Activated CD4-positive, alpha-beta T cell treated with anti-CD3 and anti-CD28 coated beads, Interleukin-10, Interleukin-2, amounts not matched to agents 100 ng/mL and 50 ng/mL, durations not matched to agents 16 hours and 8 hours (primary cell): ENCODE measurements around the gene ZNF543.
"Not testable (repeated sequence)": the region's sequence is repeated elsewhere in the genome, so short reads cannot be mapped to it uniquely, and the experiment has no call there.

Experiments
- DNase-seq: peaks from one replicate; pipeline ENCODE4 v3.0.0-alpha.2; 2020

Gene ZNF543

DNA sequence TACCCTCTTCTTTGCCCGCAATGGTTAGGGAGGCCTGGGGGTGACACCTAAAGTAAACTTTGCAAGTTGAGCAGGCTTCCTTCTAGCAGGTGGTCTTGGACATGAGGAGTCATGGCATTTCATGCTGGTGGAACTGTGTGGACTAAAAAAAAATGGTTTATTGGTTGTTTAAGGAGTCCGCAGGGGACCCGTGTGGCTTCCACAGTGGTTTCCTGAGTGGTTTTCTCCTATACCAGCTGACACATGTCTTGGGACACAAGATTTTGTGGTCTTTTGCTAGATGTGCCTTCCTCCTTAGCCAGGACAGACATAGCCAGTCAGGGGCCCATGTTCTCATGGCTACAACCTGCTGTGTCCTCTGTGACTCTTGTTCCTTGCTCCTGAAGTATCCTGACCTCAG, 1.5 kb downstream of the ZNF543 start:
- DNase-seq: no peak

DNA sequence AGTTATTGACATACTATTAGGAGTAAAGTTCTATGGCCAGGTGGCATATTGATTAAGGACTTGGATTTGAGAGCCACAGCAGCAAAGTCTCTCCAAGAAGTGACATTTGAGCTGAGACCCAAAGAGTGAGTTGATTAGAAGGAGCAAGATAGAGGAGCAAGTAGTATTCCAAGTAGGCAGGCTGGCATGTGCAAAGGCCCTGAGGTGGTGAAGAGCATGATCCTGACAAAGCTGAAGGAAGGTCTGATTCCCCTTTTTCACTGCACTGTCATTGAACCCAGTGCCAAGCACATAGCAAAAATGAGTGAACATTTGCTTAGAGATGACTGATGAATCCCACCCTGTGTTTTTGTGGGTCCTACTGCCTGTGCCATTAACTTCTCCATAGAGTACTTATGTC, 4.7 kb downstream of the ZNF543 start:
- no peak for DNase-seq

DNA sequence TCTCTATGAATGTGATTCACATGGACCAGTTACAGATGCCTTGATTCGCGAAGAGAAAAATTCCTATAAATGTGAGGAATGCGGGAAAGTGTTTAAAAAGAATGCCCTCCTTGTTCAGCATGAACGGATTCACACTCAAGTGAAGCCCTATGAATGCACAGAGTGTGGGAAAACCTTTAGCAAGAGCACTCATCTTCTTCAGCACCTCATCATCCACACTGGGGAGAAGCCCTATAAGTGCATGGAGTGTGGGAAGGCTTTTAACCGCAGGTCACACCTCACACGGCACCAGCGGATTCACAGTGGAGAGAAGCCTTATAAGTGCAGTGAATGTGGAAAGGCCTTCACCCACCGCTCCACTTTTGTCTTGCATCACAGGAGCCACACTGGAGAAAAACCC, 7.7 kb downstream of the ZNF543 start:
- DNase-seq: no peak

DNA sequence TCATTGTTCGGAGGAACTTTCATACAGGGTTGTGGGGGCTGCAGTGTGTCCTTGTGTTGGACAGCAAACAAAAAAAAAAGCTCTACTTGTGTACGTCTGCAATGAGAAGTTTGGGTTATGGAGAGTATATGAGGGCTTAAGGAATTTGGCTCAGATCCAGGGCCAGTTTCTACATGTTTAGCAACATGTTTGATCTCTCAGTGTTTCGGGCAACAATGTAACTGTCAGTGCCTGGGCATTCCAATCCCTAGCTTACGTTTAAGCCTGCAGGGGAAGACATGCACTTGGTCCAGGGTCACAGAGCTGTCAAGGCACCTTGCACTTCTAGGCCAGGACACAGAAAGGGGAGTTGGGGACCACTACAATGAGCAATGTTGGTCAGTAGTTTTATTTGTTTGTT, 13.9 kb downstream of the ZNF543 start:
- no peak for DNase-seq

DNA sequence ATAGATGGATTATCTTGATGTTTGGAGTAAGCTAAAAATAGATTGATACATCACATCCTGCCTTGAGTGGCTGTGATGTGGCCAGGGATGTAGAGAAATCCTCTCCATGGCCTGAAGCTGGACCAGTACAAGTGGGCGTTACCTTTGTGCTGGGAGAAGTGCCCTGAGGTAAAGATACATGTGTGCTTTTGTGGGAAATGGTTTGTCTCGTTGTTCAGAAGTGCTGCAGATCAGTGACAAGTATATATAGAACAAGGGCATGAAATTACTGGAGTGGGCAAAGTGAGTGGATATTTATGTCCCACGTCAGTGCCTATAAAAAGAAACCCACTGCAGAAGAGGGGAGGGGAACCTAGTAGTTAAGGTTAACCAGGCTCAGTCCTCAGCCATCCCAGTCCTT, 18.6 kb downstream of the ZNF543 start:
- no peak for DNase-seq

DNA sequence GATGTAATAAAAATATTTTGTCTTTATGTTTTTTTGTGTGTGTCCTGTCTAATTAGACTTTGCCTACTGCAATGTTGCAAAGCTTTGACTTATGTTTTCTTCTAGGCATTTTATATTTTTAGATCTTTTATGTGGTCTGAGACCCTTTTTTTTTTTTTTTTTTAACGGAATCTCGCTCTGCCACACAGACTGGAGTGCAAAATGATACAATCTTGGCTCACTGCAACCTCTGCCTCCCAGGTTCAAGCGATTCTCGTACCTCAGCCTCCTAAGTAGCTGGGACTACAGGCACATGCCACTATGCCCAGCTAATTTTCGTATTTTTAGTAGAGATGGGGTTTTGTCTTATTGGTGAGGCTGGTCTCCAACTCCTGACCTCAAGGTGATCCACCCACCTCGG, 22.3 kb downstream of the ZNF543 start:
- no peak for DNase-seq

DNA sequence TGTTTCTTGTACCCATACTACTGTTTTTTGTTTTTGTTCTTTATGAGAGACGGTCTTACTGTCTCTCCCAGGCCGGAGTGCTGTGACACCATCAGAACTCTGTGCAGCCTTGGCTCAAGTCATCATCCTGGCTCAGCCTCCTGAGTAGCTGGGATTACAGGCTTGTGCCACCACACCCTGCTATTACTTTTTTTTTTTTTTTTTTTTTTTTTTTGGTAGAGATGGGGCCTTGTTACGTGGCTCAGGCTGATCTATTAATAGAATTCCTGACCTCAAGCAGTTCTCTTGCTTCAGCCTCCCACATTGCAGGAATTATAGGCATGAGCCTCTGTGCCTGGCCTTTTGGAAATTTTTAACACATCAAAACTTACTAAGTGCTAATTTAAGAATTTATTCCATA, 27.9 kb downstream of the ZNF543 start:
- DNase-seq: no peak

DNA sequence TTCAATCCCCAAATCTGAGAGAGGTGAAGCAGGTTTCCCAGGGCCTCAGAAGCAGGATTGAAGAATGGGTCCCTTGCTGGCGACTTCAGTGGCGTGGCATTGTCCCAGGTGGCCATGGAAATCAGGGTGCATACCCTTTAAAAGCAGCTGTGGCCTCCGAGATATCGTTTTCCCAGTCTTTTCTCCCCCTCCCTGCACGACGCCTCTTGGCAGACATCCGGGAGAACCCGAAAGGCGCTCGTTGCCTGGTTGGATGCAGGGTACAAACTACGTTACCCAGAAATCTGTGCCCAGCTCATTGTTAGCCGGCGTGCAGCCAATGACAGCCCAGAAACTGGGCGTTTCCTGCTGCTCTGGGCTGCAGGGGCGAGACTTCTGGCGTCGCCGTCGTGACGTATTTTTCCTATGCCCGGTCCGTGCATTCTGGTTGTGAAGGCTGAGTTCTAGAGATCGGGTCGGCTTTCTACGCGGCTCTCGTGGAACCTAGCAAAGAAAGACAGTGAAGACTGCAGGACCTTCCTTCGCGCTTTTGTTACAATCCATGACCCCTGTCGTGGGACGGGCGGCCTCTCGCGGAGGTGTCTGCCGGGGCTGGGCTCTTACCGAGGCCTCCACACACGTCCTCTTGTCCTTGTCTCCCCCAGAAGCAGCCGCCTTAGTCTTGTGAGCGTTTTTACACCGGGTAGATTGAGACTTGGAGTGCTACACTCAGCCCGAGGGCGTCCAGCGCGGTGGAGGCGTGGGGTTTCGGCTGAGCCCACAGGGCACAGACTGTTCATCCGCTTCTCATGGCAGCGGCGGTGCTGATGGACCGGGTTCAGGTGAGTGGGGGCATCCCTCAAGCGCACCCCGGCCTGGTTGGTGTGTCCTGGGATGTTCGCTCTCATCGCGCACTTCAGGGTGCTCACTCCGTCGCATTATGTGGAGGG, 30.9 kb downstream of the ZNF543 start, which contains the start of gene ZNF304:
ZNF304 (plus strand) TSS at position 395 of the 929 bp plus-strand sequence; CDS start at position 789, 394 bp downstream.
- peak; percentile 94 for DNase-seq

DNA sequence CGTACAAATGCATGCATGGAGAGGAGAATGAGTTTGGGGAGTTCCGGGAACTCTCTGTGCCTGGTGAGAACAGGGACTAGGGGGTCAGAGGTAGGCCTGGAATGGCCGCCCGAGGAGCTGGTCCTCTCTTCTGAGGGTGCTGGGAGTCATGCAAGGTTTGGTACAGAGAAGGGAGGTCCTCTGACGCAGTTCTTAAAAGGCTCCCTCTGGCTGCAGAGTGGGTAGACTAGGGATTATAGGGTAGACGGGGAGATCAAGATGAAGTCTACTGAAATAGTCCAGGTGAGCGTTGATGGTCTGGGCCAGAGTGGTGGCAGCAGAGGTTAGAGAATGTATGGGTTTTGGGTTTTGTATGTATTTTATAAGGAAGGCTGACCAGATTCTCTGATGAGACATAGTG, 31.6 kb downstream of the ZNF543 start:
- no peak for DNase-seq

DNA sequence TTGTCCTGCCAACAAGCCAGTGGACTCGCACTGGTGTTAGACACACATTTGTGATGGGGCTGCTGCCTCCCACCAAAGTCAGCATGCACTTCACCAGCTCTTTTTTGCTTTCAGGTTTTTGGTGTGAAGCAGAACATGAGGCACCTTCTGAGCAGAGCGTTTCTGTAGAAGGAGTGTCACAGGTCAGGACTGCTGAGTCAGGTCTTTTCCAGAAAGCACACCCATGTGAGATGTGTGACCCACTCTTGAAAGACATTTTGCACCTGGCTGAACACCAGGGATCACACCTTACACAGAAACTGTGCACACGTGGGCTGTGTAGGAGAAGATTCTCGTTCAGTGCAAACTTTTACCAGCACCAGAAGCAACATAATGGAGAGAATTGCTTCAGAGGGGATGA, 35.6 kb downstream of the ZNF543 start:
- DNase-seq: no peak

DNA sequence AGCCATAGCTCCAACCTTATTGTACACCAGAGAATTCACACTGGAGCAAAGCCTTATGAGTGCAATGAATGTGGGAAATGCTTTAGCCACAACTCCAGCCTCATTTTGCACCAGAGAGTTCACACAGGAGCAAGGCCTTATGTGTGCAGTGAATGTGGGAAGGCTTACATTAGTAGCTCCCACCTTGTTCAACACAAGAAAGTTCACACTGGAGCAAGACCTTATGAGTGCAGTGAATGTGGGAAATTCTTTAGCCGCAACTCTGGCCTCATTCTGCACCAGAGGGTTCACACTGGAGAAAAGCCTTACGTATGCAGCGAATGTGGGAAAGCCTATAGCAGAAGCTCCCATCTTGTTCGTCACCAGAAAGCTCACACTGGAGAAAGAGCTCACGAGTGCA, 37.1 kb downstream of the ZNF543 start:
- DNase-seq: no peak

DNA sequence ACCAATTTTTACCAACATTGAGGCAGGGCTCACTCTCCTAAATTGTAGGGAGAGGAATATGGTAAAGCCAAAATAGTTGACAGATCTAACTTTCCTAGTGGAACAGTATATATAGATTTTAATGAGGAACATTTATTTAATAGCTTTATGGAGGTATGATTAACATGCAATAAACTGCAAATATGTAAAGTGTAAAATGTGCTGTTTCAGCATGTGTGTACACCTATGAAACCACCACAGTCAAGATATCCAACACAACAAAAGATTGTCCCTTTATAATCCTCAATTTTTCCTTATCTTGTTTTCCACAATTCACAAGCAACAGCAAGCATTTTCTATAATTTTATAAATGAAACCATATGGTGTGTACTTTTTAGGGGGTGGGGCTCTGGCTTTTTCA, 39.0 kb downstream of the ZNF543 start:
- no peak for DNase-seq

DNA sequence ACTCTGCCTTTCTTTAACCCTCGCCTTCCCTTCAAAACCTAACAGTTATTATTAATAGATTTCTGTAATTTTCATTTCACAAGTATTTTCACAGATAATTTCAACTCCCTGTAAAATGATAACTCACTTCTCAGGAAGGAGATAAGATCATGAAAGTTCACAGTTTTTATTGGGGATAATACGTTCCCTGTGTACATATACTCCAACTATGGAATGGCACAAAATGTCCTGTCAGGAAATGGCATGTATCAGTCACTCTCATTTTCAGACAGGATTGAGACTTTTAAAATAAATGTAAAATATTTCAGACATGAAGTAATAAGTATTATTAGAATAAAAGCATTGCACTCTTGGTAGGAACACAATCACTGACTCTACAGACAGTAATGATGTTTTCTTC, 42.1 kb downstream of the ZNF543 start:
- DNase-seq: no peak

DNA sequence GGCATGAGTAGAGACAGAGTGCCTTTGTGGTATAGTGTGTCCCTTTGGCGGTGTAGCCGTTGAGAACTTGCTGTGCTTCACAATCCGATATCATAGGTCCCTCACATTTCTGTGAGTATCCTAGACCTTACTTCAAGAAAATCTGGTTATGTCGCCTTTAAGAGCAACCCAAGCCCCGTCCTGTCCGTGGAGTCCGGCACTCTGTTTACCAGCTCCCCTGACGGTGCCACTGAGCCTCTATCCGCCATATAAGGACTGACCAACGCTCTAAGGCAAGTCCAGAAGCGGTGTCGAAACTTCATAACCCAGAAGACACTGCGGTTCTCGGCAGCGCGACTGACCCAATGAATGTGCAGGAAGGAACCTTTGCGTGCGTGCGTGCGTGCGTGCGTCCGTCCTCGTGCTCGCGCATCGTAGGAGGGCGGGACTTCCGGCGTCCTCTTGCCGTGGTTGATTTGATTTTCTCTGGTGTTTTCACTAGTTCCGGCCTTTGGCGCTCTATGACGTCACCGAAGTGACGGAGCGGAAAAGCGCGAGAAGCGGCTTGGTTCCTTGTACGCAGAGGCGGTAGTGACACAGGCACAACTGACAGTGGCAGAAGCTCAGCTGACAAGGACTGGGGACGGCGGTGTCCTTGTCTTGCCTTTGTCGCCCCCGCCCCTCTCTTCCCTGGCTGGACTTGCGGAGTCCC, 42.9 kb downstream of the ZNF543 start, which contains the start of the genes TRAPPC2B and ZNF547:
TRAPPC2B (plus strand) TSS at position 555 of the 691 bp plus-strand sequence. CDS start 1,283 bp downstream, outside the sequence.
ZNF547 (plus strand) TSS at position 555 of the 691 bp plus-strand sequence. CDS start 5,005 bp downstream, outside the sequence.
- peak; percentile 98 for DNase-seq

DNA sequence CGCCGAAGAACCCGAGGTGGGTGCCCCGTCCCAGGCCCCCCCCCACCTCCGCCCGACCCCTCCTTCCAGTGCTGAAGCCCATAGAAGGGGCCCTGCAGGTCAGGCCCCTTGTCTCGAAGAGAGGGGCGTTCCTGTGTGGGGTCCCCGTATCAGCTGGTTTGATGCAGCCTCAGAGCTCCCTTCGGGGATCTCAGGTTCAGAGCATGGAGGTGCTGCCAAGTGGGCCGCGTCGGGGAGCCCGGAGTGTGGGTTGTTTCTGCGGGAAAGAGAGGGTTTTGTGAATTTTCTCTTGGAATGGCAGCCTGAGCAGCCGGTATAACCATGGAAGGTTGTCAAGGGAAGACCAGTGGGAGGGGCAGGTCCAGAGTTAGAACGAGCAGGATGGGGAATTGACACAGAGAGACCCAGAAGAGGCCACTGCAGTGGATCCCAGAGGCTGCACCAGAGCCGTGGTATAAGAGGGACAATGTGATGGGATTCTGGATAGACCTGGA, 43.5 kb downstream of the ZNF543 start:
- no peak for DNase-seq

DNA sequence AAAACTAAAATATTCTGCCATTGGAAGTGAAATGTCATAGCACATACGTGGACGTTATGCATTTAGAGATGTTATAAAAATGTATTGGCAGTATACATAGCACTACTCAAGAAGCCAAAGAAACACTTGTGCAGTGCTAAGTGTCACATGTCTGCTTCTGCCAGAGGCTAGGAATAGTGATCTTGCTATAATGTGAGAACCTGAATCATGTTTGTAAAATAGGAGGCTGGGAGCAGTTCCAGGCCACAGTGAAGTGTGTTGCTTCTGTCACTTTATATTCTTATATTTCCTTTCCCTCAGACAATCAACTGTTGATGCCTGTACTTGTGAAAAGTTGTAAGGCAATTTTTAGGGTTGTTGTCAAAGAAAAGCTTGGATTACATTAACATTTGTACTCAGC, 46.5 kb downstream of the ZNF543 start:
- DNase-seq: no peak

DNA sequence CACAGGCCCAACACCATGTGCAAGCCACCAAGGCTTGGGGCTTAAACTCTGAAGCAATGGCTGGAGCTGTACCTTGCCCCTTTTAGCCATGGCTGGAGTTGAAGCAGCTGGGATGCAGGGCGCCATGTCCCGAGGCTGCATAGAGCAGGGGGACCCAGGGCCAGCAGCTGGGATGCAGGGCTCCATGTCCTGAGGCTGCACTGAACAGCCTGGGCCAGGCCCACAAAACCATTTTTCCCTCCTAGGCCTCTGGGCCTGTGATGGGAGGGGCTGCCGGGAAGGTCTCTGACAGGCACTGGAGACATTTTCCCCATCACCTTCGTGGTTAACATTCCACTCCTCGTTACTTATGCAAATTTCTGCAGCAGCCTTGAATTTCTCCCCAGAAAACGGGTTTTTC, 53.9 kb downstream of the ZNF543 start:
- DNase-seq: no peak

DNA sequence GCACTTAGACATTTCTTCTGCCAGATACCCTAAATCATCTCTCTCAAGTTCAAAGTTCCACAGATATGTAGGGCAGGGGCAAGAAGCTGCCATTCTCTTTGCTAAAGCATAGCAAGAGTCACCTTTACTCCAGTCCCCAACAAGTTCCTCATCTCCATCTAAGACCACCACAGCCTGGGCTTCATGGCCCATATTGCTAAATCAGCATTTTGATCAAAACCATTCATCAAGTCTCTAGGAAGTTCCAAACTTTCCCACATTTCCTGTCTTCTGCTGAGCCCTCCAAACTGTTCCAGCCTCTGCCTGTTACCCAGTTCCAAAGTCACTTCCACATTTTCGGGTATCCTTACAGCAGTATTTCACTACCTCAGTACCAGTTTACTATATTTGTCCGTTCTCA, 54.4 kb downstream of the ZNF543 start:
- DNase-seq: not testable (repeated sequence)

DNA sequence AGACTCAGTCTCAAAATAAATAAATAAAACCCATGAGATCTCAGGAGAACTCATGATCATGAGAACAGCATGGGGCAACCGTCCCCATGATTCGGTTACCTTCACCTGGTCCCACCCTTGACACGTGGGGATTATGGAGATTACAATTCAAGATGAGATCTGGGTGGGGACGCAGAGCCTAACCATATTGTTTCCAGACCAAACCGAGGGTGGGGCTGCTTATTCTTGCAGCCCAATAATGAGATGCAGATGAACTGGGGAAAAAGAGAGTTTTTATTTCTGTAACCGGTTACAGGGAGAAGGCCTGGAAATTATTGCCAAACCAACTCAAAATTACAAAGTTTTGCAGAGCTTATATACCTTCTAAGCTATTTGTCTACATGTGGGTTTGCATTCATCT, 55.9 kb downstream of the ZNF543 start:
- no peak for DNase-seq

DNA sequence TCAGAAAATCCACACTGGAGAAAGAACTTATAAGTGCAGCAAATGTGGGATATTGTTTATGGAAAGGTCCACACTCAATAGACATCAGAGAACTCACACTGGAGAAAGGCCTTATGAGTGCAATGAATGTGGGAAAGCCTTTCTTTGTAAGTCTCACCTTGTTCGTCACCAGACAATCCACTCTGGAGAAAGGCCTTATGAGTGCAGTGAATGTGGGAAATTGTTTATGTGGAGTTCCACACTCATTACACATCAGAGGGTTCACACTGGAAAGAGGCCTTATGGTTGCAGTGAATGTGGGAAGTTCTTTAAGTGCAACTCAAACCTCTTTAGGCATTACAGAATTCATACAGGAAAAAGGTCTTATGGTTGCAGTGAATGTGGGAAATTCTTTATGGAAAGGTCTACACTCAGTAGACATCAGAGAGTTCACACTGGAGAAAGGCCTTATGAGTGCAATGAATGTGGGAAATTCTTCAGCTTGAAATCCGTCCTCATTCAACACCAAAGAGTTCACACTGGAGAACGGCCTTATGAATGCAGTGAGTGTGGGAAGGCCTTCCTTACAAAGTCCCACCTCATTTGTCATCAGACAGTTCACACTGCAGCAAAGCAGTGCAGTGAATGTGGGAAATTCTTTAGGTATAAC, 57.4 kb downstream of the ZNF543 start:
- no peak for DNase-seq
